ENCODE data around the gene KCNK6.

The KCNK6 gene

DNA sequence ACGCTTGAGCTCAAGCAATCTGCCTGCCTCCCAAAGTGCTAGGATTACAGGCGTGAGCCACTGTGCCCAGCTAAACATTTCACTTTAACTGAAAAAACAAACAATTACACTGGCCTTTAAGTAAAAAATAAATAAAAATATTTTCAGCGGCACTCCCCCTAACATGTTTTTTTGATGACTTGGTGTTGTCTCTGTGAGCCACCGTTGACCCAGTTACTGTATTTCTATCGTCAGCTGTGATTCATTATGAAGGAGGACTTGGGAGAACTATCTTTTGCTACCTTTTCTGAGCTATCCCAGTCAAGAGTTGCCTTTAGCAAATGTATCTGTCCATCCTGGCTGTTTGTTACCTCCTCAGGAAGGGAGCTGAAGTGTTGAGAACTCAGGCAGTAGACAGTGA, 34.1 kb upstream of the KCNK6 start:
- DNase-seq (ENCODE audit: low read depth) = no peak
- TF ChIP-seq, protein P1, sequence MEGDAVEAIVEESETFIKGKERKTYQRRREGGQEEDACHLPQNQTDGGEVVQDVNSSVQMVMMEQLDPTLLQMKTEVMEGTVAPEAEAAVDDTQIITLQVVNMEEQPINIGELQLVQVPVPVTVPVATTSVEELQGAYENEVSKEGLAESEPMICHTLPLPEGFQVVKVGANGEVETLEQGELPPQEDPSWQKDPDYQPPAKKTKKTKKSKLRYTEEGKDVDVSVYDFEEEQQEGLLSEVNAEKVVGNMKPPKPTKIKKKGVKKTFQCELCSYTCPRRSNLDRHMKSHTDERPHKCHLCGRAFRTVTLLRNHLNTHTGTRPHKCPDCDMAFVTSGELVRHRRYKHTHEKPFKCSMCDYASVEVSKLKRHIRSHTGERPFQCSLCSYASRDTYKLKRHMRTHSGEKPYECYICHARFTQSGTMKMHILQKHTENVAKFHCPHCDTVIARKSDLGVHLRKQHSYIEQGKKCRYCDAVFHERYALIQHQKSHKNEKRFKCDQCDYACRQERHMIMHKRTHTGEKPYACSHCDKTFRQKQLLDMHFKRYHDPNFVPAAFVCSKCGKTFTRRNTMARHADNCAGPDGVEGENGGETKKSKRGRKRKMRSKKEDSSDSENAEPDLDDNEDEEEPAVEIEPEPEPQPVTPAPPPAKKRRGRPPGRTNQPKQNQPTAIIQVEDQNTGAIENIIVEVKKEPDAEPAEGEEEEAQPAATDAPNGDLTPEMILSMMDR (IDR thresholded peaks at IDR 0.05; ENCODE audit: low read depth, low read length, missing control alignments) = no peak
- no peak overlapping the region for H3K4me3 ChIP-seq (ENCODE audit: low read depth, low read length)

DNA sequence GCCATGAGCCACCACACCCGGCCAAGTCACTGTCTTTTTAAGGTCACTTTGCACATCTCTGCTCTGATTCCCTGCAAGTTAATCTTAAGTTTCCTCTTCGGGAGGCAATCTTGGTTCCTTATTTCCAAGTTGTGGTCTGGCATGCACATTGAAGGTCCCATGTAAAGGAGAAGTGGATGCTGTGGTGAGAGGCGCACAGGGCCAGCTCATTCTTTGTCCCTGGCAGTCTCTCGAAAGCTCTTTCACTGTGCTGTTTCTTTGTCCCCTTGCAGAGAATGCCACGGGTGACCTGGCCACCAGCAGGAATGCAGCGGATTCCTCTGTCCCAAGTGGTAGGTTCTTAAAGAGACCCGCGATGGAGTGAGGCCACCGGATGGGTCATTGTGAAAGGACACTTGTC, 32.0 kb upstream of the KCNK6 start:
- no peak overlapping the region for H3K4me3 ChIP-seq (ENCODE audit: low read depth, low read length)
- TF ChIP-seq, protein P1 (IDR thresholded peaks at IDR 0.05; ENCODE audit: low read depth, low read length, missing control alignments) = no peak
- DNase-seq (ENCODE audit: low read depth) = no peak

- TF ChIP-seq, protein P1 (IDR thresholded peaks at IDR 0.05; ENCODE audit: low read depth, low read length, missing control alignments) = no peak
- no peak for DNase-seq (ENCODE audit: low read depth)
Measured at GRCh38 chr19:38288123-38288855, 31.4 kb upstream of the KCNK6 start.

GRCh38 chr19:38289955-38290354, 29.7 kb upstream of the KCNK6 start:
- no peak overlapping the region for H3K4me3 ChIP-seq (ENCODE audit: low read depth, low read length)
- TF ChIP-seq, protein P1 (IDR thresholded peaks at IDR 0.05; ENCODE audit: low read depth, low read length, missing control alignments) = no peak
- no peak for DNase-seq (ENCODE audit: low read depth)

More at GRCh38 chr19:38288123-38288855, 31.4 kb upstream of the KCNK6 start:
- no peak overlapping the region for H3K4me3 ChIP-seq (ENCODE audit: low read depth, low read length)

GRCh38 chr19:38290631-38291147, 29.0 kb upstream of the KCNK6 start:
- TF ChIP-seq, protein P1 (IDR thresholded peaks at IDR 0.05; ENCODE audit: low read depth, low read length, missing control alignments) = no peak
- no peak for DNase-seq (ENCODE audit: low read depth)
- no peak overlapping the region for H3K4me3 ChIP-seq (ENCODE audit: low read depth, low read length)

GRCh38 chr19:38291855-38292254, 27.8 kb upstream of the KCNK6 start:
- no peak overlapping the region for H3K4me3 ChIP-seq (ENCODE audit: low read depth, low read length)
- TF ChIP-seq, protein P1 (IDR thresholded peaks at IDR 0.05; ENCODE audit: low read depth, low read length, missing control alignments) = no peak

DNA sequence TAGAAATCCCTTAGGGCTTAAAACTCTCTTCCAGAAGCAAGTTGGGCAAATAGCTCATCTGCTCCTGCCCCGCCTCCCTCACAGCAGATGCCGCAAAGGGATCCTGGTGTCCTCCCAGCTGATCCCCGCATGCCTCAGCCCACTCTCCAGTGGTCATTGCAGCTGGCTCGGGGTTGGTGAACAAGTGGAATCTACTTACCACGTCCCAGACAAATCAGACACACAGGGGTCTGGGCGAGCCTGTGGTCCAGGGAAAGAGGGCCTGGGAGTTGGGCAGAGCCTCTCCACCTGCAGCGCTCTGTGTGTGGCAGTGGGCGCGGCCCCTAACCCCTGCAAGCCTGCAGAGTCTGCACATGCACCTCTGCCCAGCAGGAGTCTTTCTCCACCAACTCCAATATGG, 26.4 kb upstream of the KCNK6 start:
- TF ChIP-seq, protein P1 (IDR thresholded peaks at IDR 0.05; ENCODE audit: low read depth, low read length, missing control alignments) = no peak
- DNase-seq (ENCODE audit: low read depth) = no peak
- H3K4me3 ChIP-seq (ENCODE audit: low read depth, low read length) = no peak overlapping the region

More at GRCh38 chr19:38291855-38292254, 27.8 kb upstream of the KCNK6 start:
- no peak for DNase-seq (ENCODE audit: low read depth)
